Measurements from ENCODE around the gene FAM107B. TPM values are rescaled to one million over a fixed set of nuclear protein-coding genes. Genes with fewer than 3 reads are reported as not detected.

Gene FAM107B
- total and polyA plus RNA-seq, 4 donors: 38.4 to 85.4 (median 68.9) TPM

- Histone ChIP-seq H3K27me3 (ENCODE audit: control insufficient read depth in 3 of 3, insufficient read depth in 3 of 3, low read length in 2 of 3) (no peaks in the 10 kb centered on the region), H3K36me3 (ENCODE audit: control insufficient read depth in 4 of 4, insufficient read depth in 4 of 4, low read length in 4 of 4) (no peaks in the 10 kb centered on the region), H3K4me3 (no peak overlapping the region), H3K9ac (ENCODE audit: insufficient read depth in 1 of 2, low read length in 2 of 2) (no peak overlapping the region), H3K27ac (ENCODE audit: low read depth in 1 of 2, low read length in 1 of 2) (no peak overlapping the region), H3K4me1 (ENCODE audit: control insufficient read depth in 5 of 5, insufficient read depth in 5 of 5, low read length in 5 of 5) (peaks cover 0 to 26% (median 19%) of the 10 kb centered on the region in 5 donors), H3K9me3 (ENCODE audit: control insufficient read depth in 4 of 4, insufficient read depth in 3 of 4, low read length in 3 of 4) (peaks cover 0 to 2% (median 0%) of the 10 kb centered on the region in 4 donors)
- DNase-seq: no peak
- TF ChIP-seq CTCF (IDR thresholded peaks at IDR 0.05; ENCODE audit: control extremely low read depth, extremely low read depth): no peak
- 43 to 77% methylated on average over 4 of the region's 4 CpGs for WGBS, 2 donors
- ATAC-seq (ENCODE audit: insufficient read depth, low FRiP score): no peak
These were observed 222.7 kb downstream of the FAM107B start for GRCh38 chr10:14552015-14552414.

- Histone ChIP-seq H3K36me3 (ENCODE audit: control insufficient read depth in 4 of 4, insufficient read depth in 4 of 4, low read length in 4 of 4) (no peaks in the 10 kb centered on the region), H3K4me3 (no peak overlapping the region), H3K4me1 (ENCODE audit: control insufficient read depth in 5 of 5, insufficient read depth in 5 of 5, low read length in 5 of 5) (peaks cover 0 to 17% (median 13%) of the 10 kb centered on the region in 5 donors), H3K27ac (ENCODE audit: low read depth in 1 of 2, low read length in 1 of 2) (peak overlapping the region in 1 of 2 donors; percentile 46), H3K9me3 (ENCODE audit: control insufficient read depth in 4 of 4, insufficient read depth in 3 of 4, low read length in 3 of 4) (no peaks in the 10 kb centered on the region), H3K27me3 (ENCODE audit: control insufficient read depth in 3 of 3, insufficient read depth in 3 of 3, low read length in 2 of 3) (no peaks in the 10 kb centered on the region), H3K9ac (ENCODE audit: insufficient read depth in 1 of 2, low read length in 2 of 2) (no peak overlapping the region)
- TF ChIP-seq CTCF (IDR thresholded peaks at IDR 0.05; ENCODE audit: control extremely low read depth, extremely low read depth): no peak
- WGBS, 2 donors: 41 to 52% methylated on average over 6 of the region's 6 CpGs
- ATAC-seq (ENCODE audit: insufficient read depth, low FRiP score): peak; percentile 53
- DNase-seq: no peak
These were observed 224.2 kb downstream of the FAM107B start for GRCh38 chr10:14550471-14550981.

GRCh38 chr10:14549496-14549895, 225.2 kb downstream of the FAM107B start:
- DNase-seq (no peak), ATAC-seq (ENCODE audit: insufficient read depth, low FRiP score) (no peak)
- Histone ChIP-seq H3K36me3 (ENCODE audit: control insufficient read depth in 4 of 4, insufficient read depth in 4 of 4, low read length in 4 of 4) (no peaks in the 10 kb centered on the region), H3K9me3 (ENCODE audit: control insufficient read depth in 4 of 4, insufficient read depth in 3 of 4, low read length in 3 of 4) (no peaks in the 10 kb centered on the region), H3K9ac (ENCODE audit: insufficient read depth in 1 of 2, low read length in 2 of 2) (no peak overlapping the region), H3K27ac (ENCODE audit: low read depth in 1 of 2, low read length in 1 of 2) (no peak overlapping the region), H3K4me1 (ENCODE audit: control insufficient read depth in 5 of 5, insufficient read depth in 5 of 5, low read length in 5 of 5) (peaks cover 0 to 14% (median 8%) of the 10 kb centered on the region in 5 donors), H3K4me3 (no peak overlapping the region), H3K27me3 (ENCODE audit: control insufficient read depth in 3 of 3, insufficient read depth in 3 of 3, low read length in 2 of 3) (no peaks in the 10 kb centered on the region)
- no peak for TF ChIP-seq CTCF (IDR thresholded peaks at IDR 0.05; ENCODE audit: control extremely low read depth, extremely low read depth)
- WGBS, 2 donors: 81 to 89% methylated on average over 6 of the region's 6 CpGs

- ATAC-seq (ENCODE audit: insufficient read depth, low FRiP score) (no peak), DNase-seq (no peak)
- Histone ChIP-seq H3K9ac (ENCODE audit: insufficient read depth in 1 of 2, low read length in 2 of 2) (no peak overlapping the region), H3K4me3 (no peak overlapping the region), H3K27me3 (ENCODE audit: control insufficient read depth in 3 of 3, insufficient read depth in 3 of 3, low read length in 2 of 3) (no peaks in the 10 kb centered on the region), H3K4me1 (ENCODE audit: control insufficient read depth in 5 of 5, insufficient read depth in 5 of 5, low read length in 5 of 5) (peaks cover 0 to 10% (median 4%) of the 10 kb centered on the region in 5 donors), H3K36me3 (ENCODE audit: control insufficient read depth in 4 of 4, insufficient read depth in 4 of 4, low read length in 4 of 4) (no peaks in the 10 kb centered on the region), H3K9me3 (ENCODE audit: control insufficient read depth in 4 of 4, insufficient read depth in 3 of 4, low read length in 3 of 4) (no peaks in the 10 kb centered on the region), H3K27ac (ENCODE audit: low read depth in 1 of 2, low read length in 1 of 2) (no peak overlapping the region)
- WGBS, 2 donors: 80 to 94% methylated on average over 3 of the region's 3 CpGs
- no peak for TF ChIP-seq CTCF (IDR thresholded peaks at IDR 0.05; ENCODE audit: control extremely low read depth, extremely low read depth)
These were observed 225.7 kb downstream of the FAM107B start for GRCh38 chr10:14548970-14549369.

All from lung (tissue), 12 donors.